SK-N-SH (cell line): Measurements from ENCODE around the gene SERTAD2.

Experiments
- CTCF ChIP-seq: fragments of 200-600 bp; sonication (generic); IDR thresholded peaks from 2 replicates; pipeline ENCODE4 v1.6.1; 2017; ENCODE audit warnings: antibody characterized with exemption, mild to moderate bottlenecking, moderate library complexity
- EZH2phosphoT487 ChIP-seq: fragments of 200-600 bp; sonication (generic); IDR thresholded peaks from 2 replicates; pipeline ENCODE4 v1.6.1; 2017; ENCODE audit warnings: low read depth, mixed run types, mild to moderate bottlenecking, antibody characterized with exemption, moderate library complexity, borderline replicate concordance
- FOXJ3 ChIP-seq: sonication (generic); formaldehyde crosslinking; IDR thresholded peaks from 2 replicates; pipeline ENCODE4 v1.5.1; 2020; ENCODE audit warnings: mild to moderate bottlenecking, missing genetic modification reagents
- FOXM1 ChIP-seq: IDR thresholded peaks from 2 replicates; pipeline ENCODE4 v1.4.0; 2012; ENCODE audit warnings: low read depth, mild to moderate bottlenecking
- MAX ChIP-seq: IDR thresholded peaks from 2 replicates; pipeline ENCODE4 v1.4.0; 2012; ENCODE audit warnings: low read depth
- REST ChIP-seq: IDR thresholded peaks from 2 replicates; pipeline ENCODE4 v1.6.1; 2012; ENCODE audit warnings: mild to moderate bottlenecking, low read depth, low read length, moderate library complexity
- TEAD4 ChIP-seq: IDR thresholded peaks from 2 replicates; pipeline ENCODE4 v1.4.0; 2012; ENCODE audit warnings: mild to moderate bottlenecking, borderline replicate concordance; ENCODE audit not compliant: insufficient read depth
- USF2 ChIP-seq: fragments of 150-350 bp; IDR thresholded peaks from 2 replicates; pipeline ENCODE4 v1.6.1; 2017; ENCODE audit warnings: antibody characterized with exemption, low read length, low read depth, borderline replicate concordance

GRCh38 chr2:64681479-64681967, 27.8 kb upstream of the SERTAD2 start:
- TF ChIP-seq FOXJ3 (no peak), TEAD4 (no peak), MAX (no peak), FOXM1 (no peak), EZH2phosphoT487 (no peak), CTCF (no peak), USF2 (no peak), REST (no peak)
